Measurements from ENCODE around the gene ATXN7L2.

Gene ATXN7L2

DNA sequence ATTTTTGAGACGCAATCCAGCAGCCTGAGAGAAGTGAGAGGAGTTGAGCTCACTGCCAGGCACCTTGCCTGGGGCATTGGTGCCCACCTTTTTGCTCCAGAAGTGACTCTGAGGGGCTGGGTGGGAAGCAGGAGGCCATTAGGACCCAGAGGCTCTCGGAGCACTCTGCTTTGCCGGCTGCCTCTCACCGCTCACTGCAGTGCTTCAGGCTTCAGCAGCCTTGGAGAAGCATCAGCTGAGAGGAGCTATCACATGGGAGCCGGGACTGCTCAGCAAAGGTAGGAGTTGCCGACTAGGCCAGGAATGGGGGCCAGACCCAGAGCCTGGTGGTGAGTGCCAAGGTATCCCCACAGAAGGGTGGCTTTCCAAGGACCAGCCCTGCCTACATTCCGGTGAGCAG is 56.0 kb downstream of the ATXN7L2 start, which contains the start of gene GPR61:
TSS of gene GPR61 (plus strand) at position 197 of the 400 bp plus-strand sequence. CDS start 3,151 bp downstream, outside the sequence.
- DNase-seq (ENCODE audit: extremely low read depth, insufficient read length) = no peak
- Histone ChIP-seq H3K27me3 (replicated peaks; ENCODE audit: control insufficient read depth, insufficient read depth, low read length) (no peaks in the 10 kb centered on the region), H3K36me3 (ENCODE audit: control insufficient read depth, insufficient read depth, low read length) (no peaks in the 10 kb centered on the region), H3K4me3 (replicated peaks; ENCODE audit: low read depth, low read length) (no peak within 1 kb of the TSS)
- no peak for TF ChIP-seq CTCF (IDR thresholded peaks at IDR 0.05; ENCODE audit: insufficient read depth, low read length, poor library complexity, severe bottlenecking)

- no peak overlapping the region for H3K4me3 ChIP-seq (replicated peaks; ENCODE audit: low read depth, low read length)
- H3K36me3 ChIP-seq (ENCODE audit: control insufficient read depth, insufficient read depth, low read length) = no peaks in the 10 kb centered on the region
- no peaks in the 10 kb centered on the region for H3K27me3 ChIP-seq (replicated peaks; ENCODE audit: control insufficient read depth, insufficient read depth, low read length)
- no peak for TF ChIP-seq CTCF (IDR thresholded peaks at IDR 0.05; ENCODE audit: insufficient read depth, low read length, poor library complexity, severe bottlenecking)
- no peak for DNase-seq (ENCODE audit: extremely low read depth, insufficient read length)
These were observed 57.4 kb downstream of the ATXN7L2 start for GRCh38 chr1:109541102-109541501.

Measured in GM06990 (cell line).